HG03469 (cell line): ENCODE data around the gene TMEM238L.

ENCODE experiments used
- ATAC-seq: cut with Tn5 transposase; IDR thresholded peaks from one replicate; pipeline ENCODE4 v1.9.1; 2021; ENCODE audit warnings: mild to moderate bottlenecking, moderate library complexity, moderate number of reproducible peaks; ENCODE audit not compliant: unreplicated experiment

The TMEM238L gene

DNA sequence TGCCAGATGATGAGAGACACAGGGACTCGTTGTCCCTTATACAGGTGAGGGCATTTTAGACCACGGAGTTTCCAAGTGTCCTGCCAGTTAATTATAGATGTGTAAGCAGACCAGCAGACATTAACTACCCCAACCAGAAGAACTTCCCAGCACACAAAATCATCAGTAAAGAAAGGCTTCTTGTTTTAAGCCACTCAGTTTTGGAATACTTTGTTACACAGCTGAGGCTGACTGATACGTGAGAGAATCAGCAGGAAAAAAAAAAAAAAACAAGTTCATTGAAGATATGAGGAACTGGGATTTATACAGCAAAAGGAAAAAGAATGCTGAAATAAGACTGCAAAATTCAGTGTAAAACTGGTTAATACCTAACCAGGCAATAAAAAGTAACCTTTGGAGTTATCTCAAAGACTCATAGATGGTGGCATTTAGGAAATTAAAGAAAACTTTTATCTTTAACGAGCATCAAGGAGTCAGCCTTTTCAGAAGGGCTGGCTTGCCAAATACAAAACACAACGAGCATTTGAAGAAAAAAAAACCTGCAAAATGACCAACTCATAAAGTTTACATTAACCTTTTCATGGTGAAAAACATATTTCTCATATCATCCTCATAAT is 28.1 kb downstream of the TMEM238L start:
- ATAC-seq, result no peak

DNA sequence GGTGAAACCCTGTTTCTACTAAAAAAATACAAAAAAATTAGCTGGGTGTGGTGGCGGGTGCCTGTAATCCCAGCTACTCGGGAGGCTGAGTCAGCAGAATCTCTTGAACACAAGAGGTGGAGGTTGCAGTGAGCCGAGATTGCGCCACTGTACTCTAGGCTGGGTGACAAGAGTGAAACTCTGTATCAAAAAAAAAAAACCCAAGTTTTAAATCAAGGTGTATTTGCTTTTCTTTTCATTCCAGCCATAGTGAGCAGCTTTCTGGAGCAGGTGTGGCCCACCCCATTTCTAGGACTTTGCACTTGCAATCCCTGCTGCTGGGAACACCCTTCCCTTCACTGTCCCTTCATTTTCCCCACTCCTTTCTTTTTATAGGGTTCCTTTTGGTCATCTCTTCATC is 28.8 kb downstream of the TMEM238L start:
- no peak for ATAC-seq

DNA sequence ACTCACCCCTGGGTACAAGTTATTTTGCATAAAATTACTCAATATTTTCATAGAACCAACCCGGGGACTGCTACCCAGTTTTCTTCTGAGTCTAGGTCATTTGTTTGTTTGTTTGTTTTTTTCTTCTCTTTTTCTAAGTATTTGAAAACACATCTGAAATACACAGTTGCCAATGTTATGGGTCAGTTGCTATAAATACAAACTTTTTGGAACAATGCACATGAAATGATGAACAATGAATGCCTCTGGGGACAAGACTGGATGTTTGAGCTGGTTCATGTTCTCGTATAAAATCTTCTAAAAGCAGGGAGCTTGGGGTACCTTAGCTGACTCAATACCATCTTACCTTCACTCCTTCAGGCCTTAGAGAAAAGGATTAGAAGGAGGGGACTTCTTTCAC is 30.5 kb downstream of the TMEM238L start:
- no peak for ATAC-seq

DNA sequence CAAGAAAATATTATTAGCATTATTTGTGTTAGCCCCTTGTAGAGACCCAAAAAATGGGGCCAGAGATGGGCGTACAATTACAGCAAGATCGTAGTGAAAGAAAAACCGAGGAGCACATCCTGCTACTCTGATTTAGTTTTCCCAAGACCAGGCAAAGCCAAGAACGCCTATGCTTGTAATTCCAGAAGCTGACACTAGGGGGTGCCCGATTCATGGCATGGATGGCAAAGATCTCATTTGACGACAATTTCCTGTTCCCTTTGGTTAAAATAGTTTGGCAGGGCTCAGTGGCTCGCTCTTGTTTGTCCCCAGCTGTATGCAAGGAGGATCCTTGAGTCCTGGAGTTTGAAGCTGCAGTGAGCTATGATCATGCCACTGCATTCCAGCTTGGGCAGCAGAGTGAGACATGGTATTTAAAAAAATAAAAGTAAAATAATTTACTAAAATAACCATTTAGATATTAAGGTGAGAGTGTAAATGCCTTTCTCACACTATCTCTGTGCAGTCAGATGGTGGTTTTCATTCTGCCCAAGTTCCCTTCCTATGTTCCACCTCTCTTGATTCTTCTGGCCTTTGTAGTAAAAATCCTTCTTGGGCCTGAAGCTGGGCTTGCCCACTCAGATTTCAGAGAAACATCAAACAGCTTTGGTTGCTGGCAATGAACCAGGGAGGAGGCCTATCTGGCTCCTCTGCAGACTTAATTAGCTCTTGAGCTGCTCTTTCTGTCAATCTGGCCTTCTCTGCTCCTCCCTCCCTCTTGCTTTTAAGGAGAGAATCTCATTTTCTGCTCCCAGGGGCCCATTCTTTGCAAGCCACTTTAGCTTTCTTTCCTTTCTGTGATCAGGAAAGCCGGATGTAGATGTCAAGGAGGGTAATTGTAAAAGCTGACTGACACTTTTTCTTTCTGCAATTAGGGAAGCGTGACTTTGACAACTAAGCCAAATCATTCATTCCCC is 31.2 kb downstream of the TMEM238L start:
- ATAC-seq, result no peak

DNA sequence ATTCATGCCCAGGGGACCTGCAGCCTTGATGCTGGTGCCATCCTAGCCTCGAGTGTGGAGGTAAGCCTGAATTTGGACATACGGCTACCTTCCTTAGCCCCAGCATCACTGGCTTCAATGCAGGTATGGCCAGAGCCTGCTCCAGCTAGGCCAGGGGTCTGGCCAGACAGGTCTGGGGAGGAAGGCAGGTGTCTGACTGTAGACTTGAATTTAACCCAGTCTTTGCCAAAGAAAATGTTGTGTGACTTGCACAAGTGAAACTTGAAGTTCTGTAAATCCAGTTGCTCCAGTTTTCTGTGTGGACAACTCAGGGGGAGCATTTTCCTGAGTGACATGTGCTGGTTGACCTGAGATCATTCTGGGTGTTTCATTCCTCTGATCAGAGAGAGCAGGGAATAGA is 32.8 kb downstream of the TMEM238L start:
- ATAC-seq, result no peak

DNA sequence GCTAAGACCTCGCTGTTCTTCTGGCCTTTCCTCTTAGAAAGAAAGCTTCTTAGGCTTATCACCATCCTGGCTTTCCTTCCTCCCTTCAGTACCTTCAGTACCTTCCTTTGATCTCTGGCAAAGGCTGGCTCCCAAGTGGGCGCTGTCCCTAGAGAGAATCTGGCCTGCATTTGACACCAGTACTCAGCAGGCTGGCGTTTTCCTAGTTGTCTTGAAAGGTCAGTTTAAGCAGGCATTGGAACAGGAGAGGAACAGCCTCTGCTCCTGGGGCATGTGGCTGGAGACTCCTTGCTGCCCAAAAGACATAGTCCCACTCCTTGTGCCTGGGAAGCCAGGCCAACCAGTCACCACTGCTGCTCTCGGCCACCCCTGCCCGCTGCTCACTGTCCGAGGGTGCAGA is 34.1 kb downstream of the TMEM238L start:
- no peak for ATAC-seq

DNA sequence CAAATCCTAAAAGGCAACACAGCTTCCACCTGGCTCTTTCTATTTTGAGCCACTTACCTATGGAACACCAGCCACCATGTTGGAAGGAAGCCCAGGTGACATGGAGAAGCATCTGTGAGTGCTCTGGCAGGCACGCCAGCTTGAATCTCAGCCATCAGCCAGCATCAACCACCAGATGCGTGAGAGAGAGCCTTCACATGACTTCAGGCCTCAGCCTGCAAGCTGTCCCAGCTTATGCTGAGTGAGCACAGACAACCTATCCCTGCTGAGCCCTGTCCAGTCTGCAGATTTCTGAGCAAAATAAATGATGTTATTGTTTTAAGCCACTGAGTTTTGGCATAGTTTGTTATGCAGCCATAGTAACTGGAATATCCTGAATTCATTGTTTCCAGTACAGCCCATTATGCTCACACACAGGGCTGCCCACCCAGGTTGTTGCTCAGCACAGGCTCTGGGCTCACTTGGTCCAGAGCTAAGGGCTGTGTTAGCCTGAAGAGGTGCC is 35.1 kb downstream of the TMEM238L start:
- no peak for ATAC-seq

DNA sequence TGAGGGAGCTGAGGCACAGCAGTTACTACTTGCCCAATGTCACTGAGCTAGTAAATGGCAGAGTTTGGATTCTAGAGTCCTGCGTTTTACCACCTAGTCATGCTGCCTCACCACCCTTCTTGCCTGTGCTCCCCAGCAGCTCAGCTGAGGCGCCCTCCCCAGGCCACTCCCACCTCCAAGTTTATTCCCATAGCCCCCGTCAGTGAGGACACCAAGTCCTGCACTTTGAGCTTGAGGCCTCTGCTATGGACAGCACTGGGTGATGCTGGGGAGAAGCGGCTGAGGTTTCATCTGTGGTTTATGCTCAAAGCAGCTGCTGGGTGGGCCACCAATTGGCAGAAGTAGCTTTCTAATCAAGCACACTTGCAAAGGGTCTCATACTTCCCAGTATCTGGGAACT is 36.7 kb downstream of the TMEM238L start:
- no peak for ATAC-seq

DNA sequence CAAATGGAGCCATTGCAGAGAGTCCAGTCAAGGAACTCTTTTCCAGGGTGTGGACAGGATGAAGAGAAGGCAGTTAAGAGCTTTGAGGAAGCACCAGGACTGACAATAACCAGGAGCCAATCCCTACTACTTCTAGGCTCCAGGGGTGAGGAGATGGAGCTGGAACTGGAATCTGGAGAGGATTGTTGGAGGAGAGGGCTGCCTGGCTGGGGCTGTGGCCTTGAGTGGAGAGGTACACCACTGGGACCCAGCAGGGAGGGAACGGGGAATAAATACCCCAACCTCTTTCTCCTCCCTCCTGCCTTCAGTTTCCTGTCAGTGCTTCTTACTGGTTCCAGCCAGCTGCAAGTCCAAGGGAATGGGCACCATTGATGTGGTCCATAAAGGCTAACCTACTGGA is 41.9 kb downstream of the TMEM238L start:
- no peak for ATAC-seq

DNA sequence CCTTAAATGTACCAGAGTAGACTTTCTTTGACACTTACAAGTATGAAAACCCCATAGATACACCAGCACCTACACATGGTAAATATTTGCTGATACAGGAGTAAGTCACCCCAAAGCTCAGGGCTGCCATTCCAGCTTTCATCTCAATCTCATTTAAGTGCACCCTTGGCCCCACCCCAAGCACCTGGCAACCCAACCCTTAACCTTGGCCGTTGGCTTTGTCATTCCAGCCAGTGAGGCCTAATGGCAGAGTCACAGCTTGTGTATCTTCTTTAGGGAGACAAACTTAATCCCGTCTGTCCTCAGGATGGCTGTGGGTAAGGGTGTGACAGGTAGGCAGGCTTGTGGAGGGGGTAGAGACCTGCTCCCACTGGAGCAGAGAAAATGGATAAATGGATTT is 42.6 kb downstream of the TMEM238L start:
- ATAC-seq, result no peak

DNA sequence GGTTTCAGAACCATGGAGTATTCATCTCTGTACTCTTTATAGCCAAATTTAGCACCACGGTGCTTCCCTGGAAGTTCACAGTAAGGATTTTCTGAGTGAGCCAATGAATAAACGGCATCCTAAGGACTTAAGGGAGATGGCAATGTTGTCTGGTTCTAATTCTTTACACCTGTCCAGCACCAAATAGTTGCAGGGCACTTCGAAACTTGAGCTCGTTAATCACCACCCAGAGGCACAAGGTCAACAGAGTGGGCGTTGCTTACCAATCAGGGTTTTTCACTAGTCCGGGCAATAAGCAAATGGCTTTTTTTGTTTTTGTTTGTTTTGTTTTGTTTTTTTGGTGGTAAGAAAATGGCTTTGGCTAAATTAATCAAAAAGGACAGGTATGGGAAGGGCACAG is 45.8 kb downstream of the TMEM238L start:
- ATAC-seq, result no peak

DNA sequence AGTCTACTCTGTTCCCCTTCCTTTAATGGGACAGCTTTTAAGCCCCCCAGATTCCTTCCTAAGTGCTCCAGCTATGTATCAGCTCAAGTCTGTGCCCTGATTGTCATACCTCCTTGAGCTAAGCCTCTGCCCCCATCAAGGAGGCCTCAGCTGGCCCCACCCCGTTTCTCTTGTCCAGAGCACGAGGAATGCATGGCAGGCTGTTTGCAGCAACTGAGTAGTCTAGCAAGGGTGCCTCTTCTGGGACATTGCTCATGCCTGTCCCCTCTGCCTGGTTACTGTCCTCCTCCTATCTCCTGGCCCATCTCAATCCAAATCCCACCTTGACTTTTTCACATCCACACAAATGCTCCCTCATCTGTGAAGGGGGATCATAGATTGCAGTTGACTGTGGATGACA is 46.3 kb downstream of the TMEM238L start:
- ATAC-seq, result no peak

DNA sequence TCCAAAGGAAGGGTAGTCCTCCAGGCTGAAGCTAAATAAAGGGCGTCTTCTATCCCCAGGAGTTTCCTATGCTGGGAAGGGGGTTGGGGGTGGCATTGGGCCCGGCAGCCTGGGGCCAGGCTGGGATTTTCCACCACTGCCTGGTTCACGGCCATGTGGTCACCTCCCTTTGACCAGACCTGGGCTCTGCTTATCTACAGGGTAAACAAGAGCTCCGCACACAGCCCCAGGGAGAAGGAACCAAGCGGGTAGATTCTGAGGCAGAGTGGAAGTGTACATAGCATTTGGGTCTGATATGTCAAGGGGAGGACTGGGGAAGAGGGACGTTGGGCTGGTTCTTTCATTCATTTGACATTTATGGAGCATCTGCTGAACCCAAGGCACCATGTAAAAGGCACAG is 46.8 kb downstream of the TMEM238L start:
- ATAC-seq, result no peak

DNA sequence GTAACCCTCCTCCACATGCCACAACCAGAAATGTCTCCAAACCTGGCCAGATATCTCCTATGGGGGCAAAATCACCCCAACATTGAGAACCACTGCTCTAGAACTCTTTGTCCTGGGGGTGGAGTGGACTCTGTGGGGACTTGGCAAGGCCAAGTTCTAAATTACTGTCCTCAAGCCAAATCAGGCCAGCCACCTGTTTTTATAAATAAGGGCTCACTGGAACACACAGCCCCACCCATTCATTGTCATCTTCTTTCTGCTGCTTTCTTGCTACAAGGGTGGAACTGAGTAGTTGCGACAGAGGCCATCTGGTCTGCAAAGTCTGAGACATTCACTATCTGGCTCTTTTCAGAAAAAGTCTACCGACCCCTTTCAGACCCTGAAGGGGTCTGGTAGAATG is 47.3 kb downstream of the TMEM238L start:
- ATAC-seq, result no peak

DNA sequence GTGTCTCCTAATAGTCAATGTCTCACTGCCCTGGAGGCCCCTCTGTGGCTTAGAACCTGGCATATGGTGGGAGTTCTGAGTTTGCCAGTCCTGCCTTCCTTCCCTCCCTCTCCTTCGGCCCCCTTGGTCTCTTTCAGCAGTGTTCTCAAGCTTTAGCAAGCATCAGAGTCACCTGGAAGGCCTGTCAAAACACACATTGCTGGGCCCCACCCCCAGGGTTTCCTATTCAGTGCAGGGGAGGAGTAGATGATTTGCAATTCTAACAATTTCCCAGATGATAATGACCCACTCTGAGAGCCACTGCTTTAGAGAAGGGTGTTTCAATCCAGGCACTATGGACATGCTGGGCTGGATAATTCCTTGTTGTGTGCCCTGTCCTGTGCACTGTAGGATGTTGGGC is 47.7 kb downstream of the TMEM238L start:
- ATAC-seq, result no peak

DNA sequence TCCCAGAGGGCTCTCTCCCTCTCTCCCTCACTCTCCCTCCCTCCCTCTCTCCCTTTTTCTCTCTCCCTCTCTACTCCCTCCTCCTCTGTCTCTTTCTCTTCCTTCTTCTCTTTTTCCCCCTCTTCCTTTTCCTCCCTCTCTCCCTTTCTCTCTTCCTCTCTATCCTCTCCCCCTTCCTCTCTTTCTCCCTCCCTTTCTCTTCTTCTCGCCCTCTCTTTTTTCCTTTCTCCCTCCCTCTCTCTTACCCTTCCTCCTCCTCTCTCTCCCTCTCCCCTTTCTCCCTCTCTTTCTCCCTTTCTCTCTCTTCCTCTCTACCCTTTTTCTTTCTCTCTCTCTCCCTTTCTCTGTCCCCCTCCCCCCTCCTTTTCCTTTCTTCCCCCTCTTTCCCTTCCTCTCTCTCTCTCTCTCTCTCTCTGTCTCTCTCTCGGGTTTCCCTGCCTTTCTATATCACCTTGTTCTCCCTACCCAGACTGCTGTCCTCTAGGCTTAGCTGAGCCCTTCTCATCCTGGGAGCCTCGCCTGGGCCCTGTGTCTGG is 48.2 kb downstream of the TMEM238L start:
- ATAC-seq, result no peak

DNA sequence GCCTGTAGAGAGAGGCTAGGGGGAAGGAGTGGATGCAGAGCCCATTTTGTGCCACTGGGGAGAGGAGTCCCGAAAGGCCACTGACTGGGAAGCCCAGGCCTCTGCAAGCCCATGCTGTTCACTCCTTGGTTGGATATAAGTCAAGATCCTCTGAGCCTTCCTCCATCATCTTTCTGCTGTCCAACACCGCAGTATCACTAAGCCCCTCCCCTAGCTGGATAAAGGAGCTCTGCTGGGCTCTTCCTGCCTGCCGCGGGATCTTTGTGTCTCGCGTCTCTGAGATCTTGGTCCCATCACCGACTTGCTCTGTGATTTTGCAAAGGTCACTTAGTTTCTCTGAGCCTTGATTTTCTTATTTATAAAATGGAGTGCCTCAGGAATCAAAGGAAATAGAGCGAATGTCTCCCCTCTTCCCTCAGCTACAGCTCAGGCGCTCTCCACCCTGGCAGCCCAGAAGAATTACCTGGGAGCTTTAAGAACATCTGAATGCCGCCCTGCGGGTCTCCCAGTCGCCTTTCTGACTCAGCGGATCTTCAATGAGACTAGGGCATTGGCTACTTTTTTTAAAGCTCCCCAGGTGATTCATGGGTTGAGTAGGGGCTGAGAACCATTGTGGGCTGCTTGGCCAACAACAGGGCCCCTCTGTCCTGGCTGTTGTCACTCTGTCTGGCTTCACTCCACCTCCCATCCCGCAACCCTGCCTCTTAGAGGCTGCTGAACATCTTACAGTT is 48.9 kb downstream of the TMEM238L start:
- ATAC-seq, result no peak

DNA sequence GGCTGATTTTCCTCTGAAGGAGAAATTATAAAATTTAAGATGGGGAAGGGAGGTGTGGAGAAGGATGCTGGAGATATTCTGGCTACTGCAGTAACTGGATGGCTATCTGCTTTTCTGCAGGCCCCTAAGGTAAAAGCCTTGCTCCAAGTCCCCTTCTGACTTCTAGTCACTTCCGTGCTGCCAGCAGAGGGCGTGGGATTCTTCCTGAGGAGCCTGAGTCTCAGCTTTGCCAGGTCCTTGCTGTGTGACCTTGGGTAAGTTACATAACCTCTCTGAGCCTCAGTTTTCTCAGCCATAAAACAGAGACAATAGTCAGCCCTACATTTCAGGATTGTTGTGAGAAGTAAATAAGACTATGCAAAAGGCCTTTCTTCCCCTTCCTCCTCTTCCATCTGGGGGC is 49.8 kb downstream of the TMEM238L start:
- ATAC-seq, result no peak

DNA sequence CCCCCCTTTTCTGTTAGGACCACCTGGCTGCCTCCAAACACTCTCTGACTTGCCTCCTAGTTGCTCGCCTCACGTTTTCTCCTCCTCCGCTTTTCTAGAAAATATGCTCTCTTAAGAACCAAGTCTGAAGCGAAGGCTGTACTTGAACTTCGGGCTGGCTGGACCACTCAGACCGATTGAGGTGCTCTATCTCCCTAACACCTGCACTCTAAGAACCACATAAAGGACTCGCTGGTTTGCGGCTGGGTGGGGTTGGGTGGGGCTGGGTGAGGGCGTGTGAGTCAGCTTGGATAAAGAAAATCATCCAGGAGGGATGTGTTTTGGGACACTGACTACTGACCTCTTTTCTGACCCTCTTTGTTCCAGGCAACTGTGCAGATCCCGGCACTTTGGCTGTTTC is 51.2 kb downstream of the TMEM238L start:
- no peak for ATAC-seq

DNA sequence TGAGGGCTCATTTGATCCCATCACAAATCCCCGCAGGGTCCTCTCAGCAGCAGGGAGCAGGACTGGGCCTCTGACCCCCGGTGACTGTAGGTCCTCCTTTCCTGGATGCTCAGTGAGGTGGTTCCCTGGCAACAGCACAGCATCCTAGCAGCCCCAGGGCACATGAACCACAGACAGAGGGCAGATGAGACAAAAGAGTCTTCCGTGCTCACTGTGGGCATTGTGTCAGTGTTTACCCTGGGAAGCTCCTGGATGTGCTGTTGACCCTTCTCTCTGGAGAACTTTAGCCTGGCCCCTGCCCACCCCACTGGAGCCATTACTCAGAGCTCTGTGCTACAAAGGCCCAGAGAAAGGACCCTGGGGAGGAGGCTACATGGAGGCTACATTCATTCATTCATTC is 52.3 kb downstream of the TMEM238L start:
- no peak for ATAC-seq

DNA sequence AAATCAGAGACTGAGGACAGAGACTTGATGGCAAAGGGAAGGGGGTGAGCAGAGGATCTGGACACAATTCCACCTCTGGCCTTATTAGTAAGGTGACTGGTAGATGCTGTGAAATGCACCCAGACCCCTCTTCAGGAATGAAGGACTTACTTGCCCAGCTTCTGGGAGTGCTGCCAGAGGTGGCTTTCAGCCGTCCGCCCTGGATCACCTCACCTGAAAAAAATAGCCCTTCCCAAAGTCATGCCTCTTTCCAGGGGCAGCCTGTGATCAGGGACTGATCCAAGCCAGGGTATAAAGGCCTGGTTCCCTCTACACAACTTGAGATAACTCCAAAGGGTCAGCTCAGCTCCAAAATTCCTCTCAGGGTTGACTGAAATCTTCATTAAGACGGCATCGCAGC is 53.7 kb downstream of the TMEM238L start:
- ATAC-seq, result no peak
